ENCODE results near the gene DUS1L.

The DUS1L gene

DNA sequence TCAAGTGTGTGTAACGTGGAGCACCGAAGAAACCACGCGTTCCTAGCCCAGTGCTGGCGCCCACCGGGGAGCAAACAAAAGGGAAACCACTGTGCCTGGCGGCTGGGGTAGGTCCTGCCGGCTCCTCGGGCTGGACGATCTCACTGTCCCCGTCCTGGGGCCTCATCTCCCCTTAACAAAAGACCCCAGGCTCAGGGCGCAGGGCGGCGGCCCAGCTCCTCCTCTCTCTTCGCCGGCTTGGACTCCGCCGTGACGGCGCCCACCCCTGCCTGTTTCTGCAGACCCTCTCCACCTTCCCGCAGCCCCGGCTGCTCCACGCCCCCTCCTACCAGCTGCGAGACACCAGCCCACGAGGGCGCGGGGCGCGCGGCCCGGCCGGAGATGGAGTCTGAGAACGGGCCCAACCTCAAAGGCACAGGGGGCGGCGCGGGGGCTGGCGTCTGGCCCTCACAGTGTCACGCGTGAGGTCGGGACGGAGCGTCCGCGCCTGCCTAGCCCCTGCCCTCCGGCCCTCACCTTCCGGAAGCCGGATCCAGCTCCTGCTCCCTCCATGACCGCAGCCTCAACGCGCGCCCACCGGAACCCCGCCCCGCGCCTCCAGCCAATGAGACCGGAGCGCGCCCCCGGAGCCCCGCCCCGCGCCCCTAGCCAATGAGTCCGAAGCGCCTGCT, 43.2 kb downstream of the DUS1L start, which contains the start of gene CENPX:
TSS of gene CENPX (minus strand) at position 569 of the 671 bp plus-strand sequence. CDS start at position 552, 17 bp downstream.
- DNase-seq = no peak

DNA sequence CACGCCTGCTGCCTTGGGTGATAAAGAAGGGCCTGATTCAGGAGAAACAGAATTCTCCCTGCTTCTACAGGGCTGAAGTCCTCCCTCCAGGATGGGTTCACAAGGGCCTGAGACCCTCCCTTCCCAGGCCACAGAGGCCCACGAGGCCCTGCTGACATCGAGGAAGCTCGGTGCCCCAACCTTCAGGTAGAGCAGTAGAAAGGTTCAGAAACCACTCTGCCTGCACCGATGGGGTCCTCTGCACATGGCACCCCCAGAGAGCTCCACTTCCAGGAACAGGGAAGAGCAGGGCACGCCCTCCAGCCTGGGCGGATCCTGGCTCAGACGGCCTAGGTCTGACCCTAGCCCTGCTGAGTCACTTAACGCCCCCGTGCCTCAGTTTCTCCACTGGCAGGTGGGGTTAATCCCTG, 43.7 kb downstream of the DUS1L start:
- DNase-seq = no peak

DNA sequence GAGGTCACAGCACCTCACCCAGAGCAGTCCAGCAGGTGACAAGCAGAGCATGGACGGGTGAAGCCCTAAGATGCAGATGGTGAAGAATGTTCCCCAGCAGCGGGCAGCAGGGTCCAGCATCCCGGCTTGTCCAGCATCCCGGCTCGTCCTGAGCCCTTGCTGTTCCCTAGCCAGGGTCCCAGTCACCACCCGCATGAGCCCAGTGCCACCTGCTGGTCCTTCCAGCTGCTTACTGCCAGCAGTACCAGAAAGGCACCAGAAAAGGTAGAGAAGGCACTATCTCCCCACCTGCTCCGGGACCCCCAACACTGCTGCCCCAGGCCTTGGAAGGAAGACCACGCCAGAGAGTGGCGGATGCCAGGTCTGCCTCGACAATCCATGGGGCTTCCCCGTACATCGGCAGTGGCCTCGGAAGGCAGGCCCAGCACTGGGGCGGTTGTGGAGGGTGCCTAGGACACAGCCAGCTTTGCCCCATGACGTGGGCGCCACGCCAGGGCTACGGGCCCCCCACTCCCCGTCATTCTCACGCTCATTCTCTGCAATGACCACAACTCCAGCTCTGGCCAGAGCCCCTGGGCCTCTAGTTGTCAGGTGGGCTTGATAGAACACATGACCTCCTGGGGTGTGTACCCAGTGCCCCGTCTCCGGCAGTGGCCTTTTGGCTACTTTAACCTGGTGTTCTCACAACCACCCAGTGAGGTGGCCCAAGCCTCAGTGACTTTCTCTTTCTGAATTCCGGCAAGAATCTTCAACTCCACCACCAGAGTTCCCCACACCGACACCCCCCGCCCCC, 44.3 kb downstream of the DUS1L start:
- DNase-seq = peak; percentile 30

DNA sequence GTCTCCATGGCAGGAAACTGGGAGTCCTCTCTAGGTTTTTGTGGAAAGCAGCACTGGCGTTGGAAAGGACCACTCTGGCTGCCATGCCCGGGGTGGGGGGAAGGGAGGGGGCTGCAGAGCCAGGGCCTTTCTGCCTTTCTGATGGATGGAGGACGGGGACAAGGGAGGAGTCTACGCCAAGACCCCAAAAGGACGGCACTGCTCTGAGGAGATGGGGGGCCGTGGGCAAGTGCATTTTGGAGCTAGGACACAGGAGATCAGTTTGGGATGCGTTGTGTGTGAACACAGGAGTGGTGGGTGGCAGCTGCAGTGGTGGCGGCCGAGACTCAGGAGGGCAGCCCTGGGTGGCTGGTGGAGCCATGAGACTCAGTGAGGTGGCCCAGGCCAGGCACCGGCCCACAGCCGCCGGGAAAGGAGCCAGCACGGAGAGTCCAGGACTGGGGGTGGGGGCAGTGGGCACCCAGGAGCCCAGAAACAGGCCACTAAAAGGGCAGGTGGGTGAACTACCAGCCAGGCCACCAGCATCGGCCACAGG, 45.0 kb downstream of the DUS1L start:
- DNase-seq = no peak

DNA sequence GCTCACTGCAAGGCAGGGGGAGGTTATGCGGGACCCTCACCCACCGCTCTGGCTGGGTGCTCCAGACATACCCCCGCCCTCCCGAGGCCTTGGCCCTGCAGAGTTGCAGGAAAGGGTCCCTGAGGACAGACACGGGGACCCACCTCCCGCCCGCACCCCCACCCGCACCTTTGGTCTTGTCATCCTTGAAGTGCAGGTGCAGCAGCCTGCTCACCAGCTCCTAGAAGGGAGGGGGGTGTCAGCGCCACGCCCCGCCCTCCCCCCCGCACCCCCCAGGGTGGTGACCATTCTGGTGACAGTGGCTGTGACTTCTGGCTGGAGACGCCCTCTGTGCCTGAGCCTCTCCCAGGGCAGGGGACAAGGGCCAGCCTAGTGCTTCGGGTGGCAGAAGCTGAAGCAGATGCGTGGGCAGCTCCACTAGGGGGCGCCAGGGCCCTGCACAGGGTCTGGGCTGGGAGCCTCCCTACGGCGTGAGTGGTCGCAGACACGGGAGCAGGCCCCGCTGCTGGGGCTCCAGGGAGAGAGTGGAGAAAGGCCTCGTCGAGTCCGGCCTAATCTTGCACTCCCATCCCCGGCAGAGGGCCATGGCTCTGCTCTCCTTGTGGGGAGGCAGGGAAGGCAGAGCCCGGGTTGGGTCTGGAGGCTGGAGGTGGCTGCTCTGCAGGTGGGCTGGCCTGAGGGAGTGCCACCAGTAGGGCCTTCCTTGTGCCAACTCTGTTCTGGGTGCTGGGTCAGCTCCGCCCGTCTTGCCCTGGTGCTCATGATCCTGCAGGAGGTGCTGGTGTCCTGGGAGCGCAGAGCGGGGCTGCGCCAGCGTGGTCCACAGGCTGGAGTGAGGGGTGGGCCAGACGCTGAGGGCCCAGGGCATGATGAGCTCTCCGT, 45.7 kb downstream of the DUS1L start:
- DNase-seq = peak; percentile 29

DNA sequence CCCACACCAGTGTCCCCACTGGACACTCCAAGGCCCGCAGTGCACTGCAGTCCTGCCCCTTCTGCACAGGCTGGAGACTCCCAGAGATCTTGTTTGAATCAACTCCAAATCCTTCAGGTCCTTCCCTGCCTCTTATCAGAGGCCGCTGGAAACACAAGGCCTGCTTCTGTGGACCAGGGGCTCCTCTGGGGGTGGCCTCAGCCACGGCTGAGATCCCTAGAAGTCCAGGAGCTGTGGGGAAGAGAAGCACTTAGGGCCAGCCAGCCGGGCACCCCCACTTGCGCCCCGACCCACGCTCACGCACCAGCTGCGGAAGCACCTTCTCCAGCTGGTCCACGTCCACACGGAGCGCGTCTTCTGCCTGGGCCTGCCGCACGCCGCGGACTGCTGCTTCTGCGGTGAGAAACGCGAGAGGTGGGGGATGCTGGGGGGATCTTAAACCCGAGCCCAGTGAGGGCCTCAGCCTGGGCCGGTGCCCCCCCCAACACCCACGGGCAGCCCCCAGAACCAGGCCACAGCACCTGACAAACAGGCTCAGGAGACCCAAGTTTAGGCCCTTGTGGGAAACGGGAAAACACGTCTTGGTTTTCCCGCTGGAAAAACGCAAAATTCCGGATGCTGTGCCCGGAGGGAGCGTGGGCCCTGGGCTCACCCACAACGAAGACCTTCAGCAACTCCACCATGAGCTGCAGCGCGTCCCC, 46.5 kb downstream of the DUS1L start:
- no peak for DNase-seq

DNA sequence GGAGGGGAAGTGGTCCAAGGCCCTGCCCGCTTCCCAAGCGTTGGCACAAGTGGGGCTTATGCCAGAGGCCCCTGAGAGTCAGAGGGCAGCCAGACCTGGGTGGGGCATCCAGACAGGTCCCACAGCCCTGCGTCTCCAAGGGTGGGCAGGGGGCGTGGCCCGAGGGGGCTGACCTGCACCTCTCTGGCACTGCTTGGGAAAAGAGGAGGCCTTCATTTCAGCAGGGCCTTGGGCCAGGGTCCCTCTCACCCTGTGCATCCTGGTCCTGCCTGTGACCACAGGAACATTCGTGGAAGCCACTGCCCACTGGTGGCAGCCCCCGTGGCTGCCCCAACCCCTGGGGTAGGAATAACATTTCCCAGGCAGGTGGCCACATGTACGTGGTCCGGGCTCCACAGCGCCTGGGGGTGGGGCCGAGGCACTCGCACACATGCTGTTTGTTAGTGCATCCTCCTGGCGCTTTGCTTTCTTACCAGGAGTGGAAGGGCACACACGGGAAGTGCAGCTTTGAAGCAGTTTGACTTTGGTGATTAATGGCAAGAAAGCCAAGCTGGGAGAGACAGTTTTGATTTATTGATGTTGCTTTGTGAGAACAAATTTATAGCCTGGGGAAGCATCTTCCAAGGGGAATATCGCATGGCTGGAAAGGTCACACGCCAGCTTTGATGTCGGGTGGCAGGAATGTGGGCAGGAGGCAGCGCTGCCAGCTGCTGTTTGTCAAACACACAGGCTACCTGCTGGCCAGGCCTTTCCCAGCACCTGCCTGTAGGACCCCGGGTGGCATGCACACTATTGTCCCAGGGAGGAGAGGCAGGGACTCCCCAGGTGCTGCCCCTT, 47.2 kb downstream of the DUS1L start:
- no peak for DNase-seq

DNA sequence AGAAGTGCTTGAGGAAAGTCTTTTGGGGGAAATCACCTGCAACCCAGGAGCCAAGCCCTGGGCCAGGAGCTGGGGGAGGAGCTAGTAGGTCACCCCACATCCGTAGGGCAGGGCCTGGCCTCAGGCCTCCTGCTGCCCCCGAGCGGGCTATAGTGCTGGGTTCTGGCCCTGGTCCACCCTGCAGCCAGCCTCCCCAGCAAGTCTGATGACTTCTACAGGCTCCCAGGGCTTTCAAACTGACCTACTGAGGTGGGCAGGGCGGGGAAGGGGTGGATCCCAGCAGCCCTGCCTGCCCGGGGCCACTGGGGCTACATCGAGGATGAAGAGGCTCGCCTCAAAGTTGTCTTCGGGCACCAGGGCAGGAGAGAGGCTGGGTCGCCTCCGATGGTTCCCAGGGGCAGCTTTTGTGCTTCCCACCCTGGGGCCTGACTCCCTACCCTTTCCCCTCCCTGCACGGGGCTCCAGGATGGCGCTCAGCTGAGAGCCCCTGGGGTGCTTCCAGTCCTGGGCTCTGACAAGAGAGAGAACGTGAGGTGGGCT, 47.9 kb downstream of the DUS1L start:
- no peak for DNase-seq

DNA sequence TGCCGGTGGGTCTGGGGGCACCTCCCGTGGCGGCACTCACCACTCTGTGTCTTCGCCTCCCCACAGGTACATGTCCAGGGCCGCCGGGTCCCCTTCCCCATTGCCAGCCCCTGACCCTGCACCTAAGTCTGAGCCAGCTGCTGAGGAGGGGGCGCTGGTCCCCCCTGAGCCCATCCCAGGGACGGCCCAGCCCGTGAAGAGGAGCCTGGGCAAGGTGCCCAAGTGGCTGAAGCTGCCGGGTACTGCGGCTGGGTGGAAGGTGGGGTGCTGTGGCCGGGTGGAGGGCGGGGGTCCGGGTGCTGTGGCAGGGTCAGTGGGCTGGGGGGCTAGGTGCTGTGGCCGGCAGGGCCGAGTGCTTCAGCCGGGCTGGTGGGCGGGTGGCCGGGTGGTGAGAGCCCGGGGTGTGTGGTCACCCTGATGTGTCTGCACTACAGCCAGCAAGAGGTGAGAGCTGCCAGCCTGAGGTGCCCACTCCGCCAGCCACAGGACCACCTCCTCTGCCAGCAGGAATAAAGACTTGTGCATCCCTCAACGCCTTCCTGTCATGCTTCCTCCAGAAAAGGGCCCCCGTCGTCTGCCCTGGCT, 48.6 kb downstream of the DUS1L start:
- no peak for DNase-seq

DNA sequence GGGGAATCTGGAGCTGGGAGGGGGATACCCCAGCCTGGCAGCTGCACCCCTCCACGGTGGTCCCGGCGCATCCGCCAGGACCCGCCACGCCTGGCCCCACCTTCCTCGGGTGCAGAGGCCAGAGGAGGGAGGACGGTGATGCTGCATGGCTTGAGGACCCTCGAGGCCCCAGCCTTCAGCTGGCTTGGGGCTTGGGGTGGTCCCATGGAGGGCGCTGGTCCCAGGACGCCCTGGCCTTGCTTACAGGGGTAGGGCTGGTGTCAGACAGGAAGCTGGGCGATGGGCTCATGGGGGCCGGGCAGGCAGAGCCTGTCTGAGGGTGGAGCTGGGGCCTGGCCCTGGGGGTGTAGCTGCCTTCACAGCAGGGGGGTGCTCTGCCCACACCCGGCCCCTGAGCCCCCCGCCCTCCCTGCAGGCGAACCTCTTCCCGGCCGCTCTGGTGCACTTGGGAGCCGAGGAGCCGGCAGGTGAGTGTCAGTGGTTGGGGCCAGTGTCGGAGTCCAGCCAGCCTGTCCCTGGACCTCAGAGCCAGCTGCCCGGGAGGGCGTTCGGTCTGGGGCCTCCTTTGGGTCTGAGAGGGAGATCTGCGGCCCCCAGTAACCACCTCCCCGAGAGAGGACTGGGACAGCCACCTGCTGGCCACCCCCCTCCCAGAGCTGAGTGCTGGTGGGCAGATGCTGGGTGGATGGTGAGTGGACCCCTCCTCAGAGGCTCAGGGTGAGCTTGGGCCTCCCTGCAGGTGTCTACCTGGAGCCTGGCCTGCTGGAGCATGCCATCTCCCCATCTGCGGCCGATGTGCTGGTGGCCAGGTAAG, 49.3 kb downstream of the DUS1L start:
- no peak for DNase-seq

DNA sequence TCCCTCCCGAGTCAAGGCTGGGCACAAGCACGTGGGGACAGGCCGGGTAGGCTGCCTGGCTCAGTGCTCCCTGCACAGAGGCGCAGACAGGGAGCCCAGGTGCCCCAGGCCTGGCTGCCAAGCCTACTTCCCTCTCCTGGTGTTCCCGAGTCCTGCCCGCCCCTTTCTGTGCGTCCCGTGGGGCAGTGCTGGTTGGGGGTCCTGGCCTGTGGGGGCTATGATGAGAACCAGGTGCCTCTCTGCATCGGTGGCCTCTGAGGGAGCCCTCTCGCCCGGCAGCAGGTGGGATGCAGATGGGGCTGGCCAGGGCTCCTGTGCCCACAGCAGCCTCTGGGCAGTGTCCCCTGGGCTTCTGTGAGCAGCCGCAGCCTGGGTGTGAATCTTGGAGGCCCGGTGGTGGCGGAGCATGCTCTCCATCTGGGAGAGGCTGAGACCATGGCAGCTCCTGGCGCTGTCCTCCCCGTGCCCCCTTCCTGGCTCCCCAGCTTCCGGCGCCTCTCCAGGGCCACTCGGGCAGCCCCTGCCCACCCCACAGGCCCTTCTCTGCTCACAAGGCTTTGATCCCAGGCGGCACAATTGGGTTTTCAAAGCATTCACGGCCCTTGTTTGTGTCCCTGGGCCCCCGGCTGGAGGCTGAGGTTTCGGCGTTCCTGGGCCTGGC, 50.2 kb downstream of the DUS1L start:
- DNase-seq = no peak

DNA sequence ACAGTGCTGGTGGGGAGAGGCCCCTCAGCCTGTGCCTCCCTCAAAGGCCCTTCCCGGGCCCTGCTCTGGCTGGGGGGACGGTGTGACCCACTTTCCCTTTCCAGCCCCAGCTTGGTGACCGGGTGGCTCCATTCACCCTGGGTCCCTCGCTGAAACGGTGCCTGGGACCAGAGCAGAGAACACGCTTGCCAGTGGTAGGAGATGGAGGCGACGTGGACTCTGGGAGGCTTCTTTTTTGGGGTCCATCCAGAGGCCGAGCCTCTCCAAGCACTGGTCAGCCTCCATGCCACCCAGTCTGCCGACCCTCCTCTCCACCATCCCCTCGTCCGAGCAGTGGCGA, 50.7 kb downstream of the DUS1L start:
- DNase-seq = no peak

DNA sequence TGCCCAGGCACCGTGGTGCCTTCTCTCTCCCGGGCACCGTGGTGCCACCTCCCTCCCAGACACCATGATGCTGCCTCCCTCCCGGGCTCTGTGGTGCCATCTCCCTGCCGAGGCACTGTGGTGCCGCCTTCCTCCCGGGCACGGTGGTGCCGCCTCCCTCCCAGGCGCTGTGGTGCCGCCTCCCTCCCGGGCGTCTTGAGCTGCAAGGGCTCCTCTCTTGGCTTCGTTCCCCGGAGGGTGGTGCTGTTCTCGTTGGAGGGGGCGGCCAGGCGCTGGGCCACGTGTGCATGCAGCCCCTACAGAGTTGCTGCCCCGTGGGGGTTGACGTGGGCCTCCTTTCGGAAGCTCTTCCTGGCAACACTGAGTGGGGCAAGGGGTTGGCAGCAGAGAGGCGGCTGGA, 51.2 kb downstream of the DUS1L start:
- DNase-seq = no peak

DNA sequence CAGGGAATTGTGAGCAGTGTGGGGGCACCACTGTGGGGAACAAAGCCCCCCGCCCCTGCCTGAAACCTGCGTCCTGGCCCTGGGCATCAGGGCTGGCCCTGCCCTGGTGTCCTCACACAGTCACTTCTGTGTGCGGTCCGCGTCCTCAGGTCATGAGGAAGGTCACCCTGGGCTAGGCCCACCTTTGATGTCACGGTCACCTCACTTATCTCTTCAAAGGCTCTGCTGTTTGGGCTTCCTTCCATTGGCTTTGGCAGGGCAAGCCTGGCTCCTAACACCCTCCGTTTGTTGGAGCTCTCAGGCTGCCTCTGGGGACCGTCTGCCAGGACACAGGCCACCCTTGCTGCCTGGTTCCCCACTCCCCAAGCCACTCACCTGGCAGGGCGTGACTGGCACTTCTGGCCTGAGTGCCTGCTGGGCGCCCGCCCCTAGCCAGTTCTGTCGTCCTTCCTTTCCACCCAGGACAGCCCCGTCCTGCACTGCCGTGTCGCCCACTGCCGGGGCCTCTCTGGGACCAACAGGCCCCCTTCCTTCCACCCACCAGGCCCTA, 51.8 kb downstream of the DUS1L start:
- DNase-seq = no peak

DNA sequence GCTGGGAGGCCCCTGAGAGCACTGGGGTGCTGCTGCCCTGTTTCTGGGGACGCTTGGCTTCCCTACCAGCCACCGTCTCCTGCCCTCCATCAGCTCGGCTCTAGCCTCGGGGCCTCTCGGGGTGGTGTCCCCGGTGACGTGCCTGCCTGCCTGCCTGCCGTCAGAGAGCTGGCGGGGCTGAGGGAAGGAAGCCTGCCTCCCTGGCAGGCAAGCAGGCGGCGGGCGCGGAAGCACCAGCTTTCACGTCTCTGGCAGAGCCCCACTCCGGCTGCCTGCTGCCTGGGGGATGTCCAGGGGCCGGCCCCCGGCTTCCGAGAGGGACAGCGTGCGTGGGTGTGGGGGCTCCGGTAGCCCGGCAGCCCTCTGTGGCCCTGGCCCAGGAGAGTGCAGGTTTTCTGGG, 52.3 kb downstream of the DUS1L start:
- no peak for DNase-seq

DNA sequence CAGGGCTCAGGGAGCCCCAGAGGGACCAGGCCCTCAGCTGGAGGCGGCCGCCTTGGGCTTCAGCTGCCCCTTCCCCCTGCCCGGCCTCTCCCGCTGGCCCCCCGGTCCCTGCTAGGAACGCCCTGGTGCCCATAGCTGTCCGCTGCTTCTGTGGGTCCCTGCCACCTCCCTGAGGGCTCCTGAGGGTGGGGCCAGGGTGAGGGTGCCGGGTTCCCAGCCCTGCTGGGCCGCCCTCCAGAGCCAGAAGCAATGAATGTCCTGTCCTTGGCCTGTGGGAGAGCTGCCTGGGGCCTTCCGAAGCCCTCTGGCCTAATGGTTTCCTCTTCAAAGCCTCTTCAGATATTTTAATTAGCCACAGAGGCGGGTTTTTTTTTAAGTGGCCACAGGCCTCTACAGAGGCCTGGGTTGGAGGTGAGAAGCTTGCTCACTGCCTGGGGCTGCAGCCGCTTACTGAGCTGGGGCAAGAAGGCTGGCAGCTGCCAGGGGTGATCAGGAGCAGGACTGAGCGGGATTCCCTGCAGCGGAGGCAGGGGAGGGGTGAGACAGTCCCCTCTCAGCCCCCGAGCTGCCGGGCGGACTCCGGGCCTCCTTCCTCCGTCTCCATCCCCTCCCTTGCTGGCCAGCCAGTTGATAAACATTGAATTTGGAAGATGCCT, 52.8 kb downstream of the DUS1L start:
- no peak for DNase-seq

DNA sequence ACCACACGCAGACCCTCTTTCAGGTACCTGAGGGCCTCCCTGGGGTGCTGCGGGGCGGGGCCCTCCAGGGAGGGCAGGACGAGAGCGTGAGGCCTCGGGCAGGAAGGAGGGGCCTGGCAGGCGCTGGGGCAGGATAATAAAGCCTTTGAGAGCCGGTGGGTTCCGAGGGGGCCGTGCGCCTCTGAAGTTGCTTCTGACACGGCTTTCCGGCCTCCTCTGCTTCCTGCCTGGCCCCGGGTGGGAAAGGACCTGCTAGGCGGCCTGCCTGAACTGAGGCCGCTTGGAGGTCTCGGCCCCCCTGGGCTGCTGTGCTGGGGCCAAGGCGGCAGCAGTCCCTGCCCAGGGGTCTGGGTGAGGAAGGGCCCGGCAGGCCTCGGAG, 53.4 kb downstream of the DUS1L start:
- DNase-seq = no peak

DNA sequence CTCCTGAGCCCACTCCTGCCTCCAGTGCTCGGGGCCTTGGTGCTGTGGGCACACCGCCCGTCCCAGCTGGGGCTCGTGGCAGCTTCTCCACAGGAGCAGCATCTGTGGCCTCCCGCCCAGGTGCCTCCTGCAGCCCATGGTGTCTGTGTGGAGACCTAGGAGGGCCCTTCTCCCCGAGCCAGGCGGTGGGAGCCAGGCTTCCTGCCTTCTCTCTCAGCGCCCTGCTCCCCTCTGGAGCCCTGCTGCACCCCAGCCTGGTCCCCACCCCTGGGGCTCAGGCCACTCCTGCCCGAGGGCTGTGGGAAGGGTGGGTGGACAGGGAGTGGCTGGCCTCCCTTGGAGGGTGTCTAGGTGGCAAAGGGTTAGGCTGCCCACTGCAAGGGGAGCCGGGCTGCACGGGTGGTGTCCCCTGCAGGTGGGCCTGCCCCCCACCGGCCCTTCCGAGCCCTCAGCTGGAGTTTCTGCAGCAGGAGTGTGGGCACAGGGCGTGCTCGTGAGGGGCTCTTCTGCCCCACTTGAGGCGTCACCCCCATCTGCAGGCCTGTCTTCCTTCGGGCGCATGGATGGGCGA, 53.9 kb downstream of the DUS1L start:
- no peak for DNase-seq
